Neuronal stem cell (in vitro differentiated cells): ENCODE data around the gene PCDHGB2.
"Not testable (repeated sequence)": the region's sequence is repeated elsewhere in the genome, so short reads cannot be mapped to it uniquely, and the experiment has no call there.

Source experiments
- DNase-seq: peaks from one replicate; pipeline ENCODE4 v3.0.0-alpha.2; 2013; ENCODE audit warnings: low spot score
- H2AFZ ChIP-seq: one replicate; pipeline ENCODE4 v1.6.1; 2013; ENCODE audit warnings: mild to moderate bottlenecking, low read length, inconsistent platforms
- H2AK5ac ChIP-seq: 2 replicates; pipeline ENCODE4 v1.6.1; 2013; ENCODE audit warnings: low read depth, mild to moderate bottlenecking, inconsistent platforms, low read length, moderate library complexity, mixed read lengths
- H2BK120ac ChIP-seq: 2 replicates; pipeline ENCODE4 v1.6.1; 2013; ENCODE audit warnings: low read depth, mild to moderate bottlenecking, inconsistent platforms, low read length, moderate library complexity, mixed read lengths
- H2BK12ac ChIP-seq: one replicate; pipeline ENCODE4 v1.6.1; 2013; ENCODE audit warnings: low read length, inconsistent platforms
- H2BK15ac ChIP-seq: 2 replicates; pipeline ENCODE4 v1.6.1; 2013; ENCODE audit warnings: mild to moderate bottlenecking, low read length, inconsistent platforms, mixed read lengths
- H2BK5ac ChIP-seq: one replicate; pipeline ENCODE4 v1.6.1; 2013; ENCODE audit warnings: inconsistent platforms, mild to moderate bottlenecking, low read length, moderate library complexity
- H3K14ac ChIP-seq: one replicate; pipeline ENCODE4 v1.6.1; 2013; ENCODE audit warnings: low read length, inconsistent platforms
- H3K18ac ChIP-seq: 2 replicates; pipeline ENCODE4 v1.6.1; 2013; ENCODE audit warnings: low read length, inconsistent platforms
- H3K23ac ChIP-seq: 2 replicates; pipeline ENCODE4 v1.6.1; 2013; ENCODE audit warnings: low read depth, mild to moderate bottlenecking, mixed read lengths, low read length, inconsistent platforms; ENCODE audit not compliant: poor library complexity
- H3K27ac ChIP-seq: replicated peaks from 3 replicates; pipeline ENCODE4 v1.5.1; 2013; ENCODE audit warnings: low read length, inconsistent platforms
- H3K27me3 ChIP-seq, 3 experiments: 2 replicates each; pipeline ENCODE4 v1.6.1; 2013; ENCODE audit warnings: low read length in 3 of 3, mild to moderate bottlenecking in 2 of 3, inconsistent platforms in 1 of 3, low read depth in 1 of 3, mixed read lengths in 1 of 3, moderate library complexity in 1 of 3; ENCODE audit not compliant: control insufficient read depth in 3 of 3, insufficient read depth in 3 of 3
- H3K36me3 ChIP-seq, 2 donors: replicated peaks in 1 of 2; 2 replicates each; pipeline ENCODE4 v1.6.1; 2013; ENCODE audit warnings: low read length in 2 of 2; ENCODE audit not compliant: control insufficient read depth in 2 of 2, insufficient read depth in 2 of 2
- H3K4ac ChIP-seq: 2 replicates; pipeline ENCODE4 v1.6.1; 2013; ENCODE audit warnings: inconsistent platforms, mild to moderate bottlenecking, low read length, moderate library complexity
- H3K4me1 ChIP-seq, 2 donors: 1 replicate in 1 of 2; 2 replicates in 1 of 2; pipeline ENCODE4 v1.6.1; 2013; ENCODE audit warnings: low read length in 2 of 2, low read depth in 1 of 2; ENCODE audit not compliant: control insufficient read depth in 2 of 2, insufficient read depth in 1 of 2
- H3K4me2 ChIP-seq: one replicate; pipeline ENCODE4 v1.6.1; 2013; ENCODE audit warnings: mild to moderate bottlenecking, low read length, inconsistent platforms; ENCODE audit not compliant: insufficient read depth, poor library complexity, severe bottlenecking
- H3K4me3 ChIP-seq, 2 donors: 2 replicates each; pipeline ENCODE4 v1.5.1; 2013; ENCODE audit warnings: low read length in 2 of 2, mild to moderate bottlenecking in 2 of 2, inconsistent platforms in 1 of 2, moderate library complexity in 1 of 2
- H3K79me1 ChIP-seq: one replicate; pipeline ENCODE4 v1.6.1; 2013; ENCODE audit warnings: low read depth, mild to moderate bottlenecking, inconsistent platforms, low read length, moderate library complexity
- H3K9ac ChIP-seq: one replicate; pipeline ENCODE4 v1.6.1; 2013; ENCODE audit warnings: mild to moderate bottlenecking, low read depth, low read length, inconsistent platforms; ENCODE audit not compliant: poor library complexity
- H3K9me3 ChIP-seq, 2 donors: replicated peaks in 1 of 2; 2 replicates each; pipeline versions ENCODE3 to v1.6.1; 2013; ENCODE audit warnings: low read length in 2 of 2, mild to moderate bottlenecking in 2 of 2, inconsistent platforms in 1 of 2, low read depth in 1 of 2, mixed read lengths in 1 of 2, moderate library complexity in 1 of 2; ENCODE audit not compliant: control insufficient read depth in 2 of 2, insufficient read depth in 1 of 2
- H4K8ac ChIP-seq: one replicate; pipeline ENCODE4 v1.6.1; 2013; ENCODE audit warnings: low read depth, mild to moderate bottlenecking, inconsistent platforms, low read length, moderate library complexity
- H4K91ac ChIP-seq: one replicate; pipeline ENCODE4 v1.6.1; 2013; ENCODE audit warnings: low read length, low read depth, mild to moderate bottlenecking, inconsistent platforms; ENCODE audit not compliant: poor library complexity
- WGBS, 2 donors: extraction: QIAGEN DNeasy Blood & Tissue Kit; methylation state at CpG; one replicate each; pipeline ENCODE4 v1.1.7; 2013; ENCODE audit warnings: missing lambda C conversion rate in 2 of 2, mixed read lengths in 1 of 2; ENCODE audit not compliant: insufficient read length in 2 of 2, insufficient replicate concordance in 1 of 2; ENCODE audit errors: extremely low coverage in 2 of 2; 5-methylcytosine and 5-hydroxymethylcytosine counted together

PCDHGB2 gene

GRCh38 chr5:141384471-141385267, 24.9 kb downstream of the PCDHGB2 start:
- H3K27ac ChIP-seq, result no peak overlapping the region
- no peak overlapping the region for H2BK120ac ChIP-seq
- WGBS, 2 donors, result no CpG with 5 or more reads among the region's 43 CpGs
- H3K4me2 ChIP-seq, result no peak overlapping the region
- peak overlapping the region in 1 of 2 donors; percentile 57 for H3K4me3 ChIP-seq
- H2AFZ ChIP-seq, result no peak overlapping the region
- H4K91ac ChIP-seq, result no peak overlapping the region
- H3K4me1 ChIP-seq, result no peaks in the 10 kb centered on the region
- H3K9me3 ChIP-seq, result peaks cover 32 to 43% of the 10 kb centered on the region in 2 donors
- no peaks in the 10 kb centered on the region for H3K36me3 ChIP-seq
- H3K9ac ChIP-seq, result no peak overlapping the region
- H2BK5ac ChIP-seq, result no peak overlapping the region
- H3K14ac ChIP-seq, result no peak overlapping the region
- no peak overlapping the region for H2BK12ac ChIP-seq
- H3K23ac ChIP-seq, result no peak overlapping the region
- H3K18ac ChIP-seq, result no peak overlapping the region
- H2AK5ac ChIP-seq, result peak overlapping the region; percentile 34
- no peak overlapping the region for H2BK15ac ChIP-seq
- H3K79me1 ChIP-seq, result peaks cover 3% of the 10 kb centered on the region
- H3K4ac ChIP-seq, result no peak overlapping the region
- H4K8ac ChIP-seq, result peak overlapping the region; percentile 74
- DNase-seq, result no peak
- H3K27me3 ChIP-seq, result no peaks in the 10 kb centered on the region

GRCh38 chr5:141387557-141388311, 27.9 kb downstream of the PCDHGB2 start, which contains the start of gene PCDHGB4:
Gene PCDHGB4 (plus strand): TSS chr5:141387698. CDS start chr5:141387885, 187 bp downstream.
- H3K27me3 ChIP-seq, H3K14ac ChIP-seq, H2BK120ac ChIP-seq, H3K4me1 ChIP-seq, H3K18ac ChIP-seq, H3K27ac ChIP-seq, H2AK5ac ChIP-seq, H3K9ac ChIP-seq, H2BK15ac ChIP-seq, H4K91ac ChIP-seq, H3K79me1 ChIP-seq, H2BK12ac ChIP-seq, H4K8ac ChIP-seq, H3K23ac ChIP-seq, H2BK5ac ChIP-seq, H3K4ac ChIP-seq: not testable (repeated sequence)
- Histone ChIP-seq H3K4me3 (peak within 1 kb of the TSS in 1 of 2 donors; percentile 42), H3K4me2 (peak within 1 kb of the TSS; percentile 32), H3K9me3 (peaks cover 40 to 64% of the 10 kb centered on the region in 2 donors), H3K36me3 (peaks cover 7 to 11% of the 10 kb centered on the region in 2 donors), H2AFZ (peak within 1 kb of the TSS; percentile 82)
- DNase-seq, result peak; percentile 6
- WGBS, 2 donors, result no CpG with 5 or more reads among the region's 40 CpGs

GRCh38 chr5:141388661-141389060, 28.9 kb downstream of the PCDHGB2 start:
- Histone ChIP-seq H3K9ac (no peak overlapping the region), H3K18ac (no peak overlapping the region), H3K4ac (no peak overlapping the region), H2AFZ (no peak overlapping the region), H2BK15ac (no peak overlapping the region), H3K27ac (no peak overlapping the region), H4K91ac (no peak overlapping the region), H3K4me2 (no peak overlapping the region), H2BK12ac (no peak overlapping the region), H3K4me1 (no peaks in the 10 kb centered on the region), H3K9me3 (peaks cover 39 to 64% of the 10 kb centered on the region in 2 donors), H3K23ac (no peak overlapping the region), H2AK5ac (no peak overlapping the region), H2BK120ac (no peak overlapping the region), H2BK5ac (no peak overlapping the region), H3K79me1 (peaks cover 4% of the 10 kb centered on the region), H3K36me3 (peaks cover 11 to 20% of the 10 kb centered on the region in 2 donors), H3K14ac (no peak overlapping the region), H3K27me3 (no peaks in the 10 kb centered on the region), H4K8ac (no peak overlapping the region), H3K4me3 (no peak overlapping the region)
- no peak for DNase-seq
- no CpG with 5 or more reads among the region's 10 CpGs for WGBS, 2 donors
